ENCODE data around the gene PTS.

PTS gene

DNA sequence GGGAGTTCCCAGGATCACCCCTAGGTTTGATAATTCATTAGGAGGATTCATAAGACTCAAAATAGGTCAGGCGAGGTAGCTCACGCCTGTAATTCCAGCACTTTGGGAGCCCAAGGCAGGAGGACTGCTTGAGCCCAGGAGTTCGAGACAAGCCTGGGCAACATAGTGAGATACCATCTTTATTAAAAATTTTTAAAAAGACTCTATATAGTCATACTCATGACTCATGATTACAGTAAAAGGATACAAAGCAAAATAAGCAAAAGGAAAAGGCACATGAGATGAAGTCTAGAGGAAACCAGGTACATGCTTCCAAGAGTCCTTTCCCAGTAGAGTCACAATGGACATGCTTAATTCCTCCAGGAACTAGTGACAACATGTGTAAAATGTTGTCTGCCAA is 13.9 kb upstream of the PTS start:
- TF ChIP-seq ZNF274 (IDR thresholded peaks at IDR 0.05; ENCODE audit: low read depth, low read length) = no peak
- H3K4me3 ChIP-seq (ENCODE audit: low read length) = no peak overlapping the region

DNA sequence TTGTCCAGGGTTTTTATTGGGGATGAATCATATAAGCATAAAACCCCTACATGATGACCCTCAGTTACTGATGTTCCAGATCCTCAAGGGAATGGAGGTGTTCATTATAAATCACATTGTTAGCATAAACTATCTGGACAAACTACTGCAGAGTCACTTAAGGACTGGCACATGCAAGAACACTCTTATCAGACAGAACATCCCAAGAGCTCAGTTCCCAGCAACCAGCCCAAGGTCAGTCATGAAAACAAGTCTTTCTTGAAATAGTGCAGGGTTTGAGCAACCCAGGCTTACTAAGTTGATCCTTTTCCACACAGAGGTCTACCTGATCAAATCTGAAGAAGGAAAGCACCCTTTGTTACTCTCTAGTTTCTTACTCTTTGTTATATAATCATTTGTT is 13.5 kb upstream of the PTS start:
- no peak for TF ChIP-seq ZNF274 (IDR thresholded peaks at IDR 0.05; ENCODE audit: low read depth, low read length)

DNA sequence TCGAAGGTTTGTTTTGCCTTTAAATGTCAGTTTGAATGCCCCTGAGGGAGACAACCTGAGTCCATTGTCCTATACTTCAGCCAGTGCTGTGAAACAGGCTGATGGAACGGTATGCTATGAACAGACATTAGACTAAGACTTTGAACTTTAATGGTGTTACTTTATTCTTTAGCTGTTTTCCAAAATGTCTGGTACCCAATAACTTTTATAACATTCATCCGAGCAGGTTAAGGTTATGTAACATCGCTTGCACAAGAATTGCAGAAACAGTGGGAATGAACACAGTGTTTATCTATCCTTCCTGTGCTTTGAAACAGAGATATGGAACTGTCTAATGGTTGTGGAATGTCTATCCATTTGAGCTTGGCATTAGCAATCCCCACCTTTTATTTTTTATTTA is 12.5 kb upstream of the PTS start:
- no peak overlapping the region for H3K4me3 ChIP-seq (ENCODE audit: low read length)
- no peak for TF ChIP-seq ZNF274 (IDR thresholded peaks at IDR 0.05; ENCODE audit: low read depth, low read length)

More for the DNA sequence above, 13.5 kb upstream of the PTS start:
- no peak overlapping the region for H3K4me3 ChIP-seq (ENCODE audit: low read length)

DNA sequence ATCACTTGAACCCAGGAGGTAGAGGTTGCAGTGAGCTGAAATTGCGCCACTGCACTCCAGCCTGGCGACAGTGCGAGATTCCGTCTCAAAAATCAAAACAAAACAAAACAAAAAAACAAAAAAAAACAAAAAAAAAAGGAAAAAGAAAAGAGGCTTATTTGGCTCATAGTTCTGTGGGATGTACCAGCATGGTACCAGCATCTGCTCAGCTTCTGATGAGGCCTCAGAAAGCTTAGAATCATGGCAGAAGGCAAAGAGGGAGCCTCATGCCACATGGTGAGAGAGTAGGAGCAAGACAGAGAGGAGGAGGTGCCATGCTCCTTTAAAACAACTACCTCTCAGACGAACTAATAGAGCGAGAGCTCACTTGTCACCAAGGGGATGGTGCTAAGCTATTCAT is 10.6 kb upstream of the PTS start:
- TF ChIP-seq ZNF274 (IDR thresholded peaks at IDR 0.05; ENCODE audit: low read depth, low read length) = no peak
- no peak overlapping the region for H3K4me3 ChIP-seq (ENCODE audit: low read length)

DNA sequence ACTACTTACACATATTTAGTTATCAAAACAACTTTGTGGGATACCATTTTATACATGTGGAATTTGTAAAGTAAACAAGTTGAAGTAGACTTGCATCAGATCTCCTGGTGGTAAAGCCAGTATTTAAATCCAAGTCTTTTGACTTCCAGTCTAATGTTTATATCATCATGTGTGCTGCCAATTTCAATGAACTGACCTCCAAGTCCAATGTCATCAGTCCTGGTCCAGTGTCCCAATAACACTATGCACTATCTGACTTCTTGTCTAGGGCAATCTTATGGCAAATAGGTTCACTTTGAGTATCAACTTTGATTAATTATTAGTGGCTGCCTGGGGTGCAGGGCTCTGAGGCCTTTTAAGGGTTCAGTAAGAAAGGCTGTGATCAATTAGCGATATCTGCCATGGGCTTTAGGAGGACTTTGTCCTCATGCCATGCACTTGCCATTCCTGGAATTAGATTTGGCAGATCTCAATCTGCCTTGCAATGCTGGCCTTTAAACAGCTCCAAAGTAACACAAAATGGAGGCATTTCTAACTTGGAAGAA is 9.6 kb upstream of the PTS start:
- TF ChIP-seq ZNF274 (IDR thresholded peaks at IDR 0.05; ENCODE audit: low read depth, low read length) = no peak
- no peak overlapping the region for H3K4me3 ChIP-seq (ENCODE audit: low read length)

DNA sequence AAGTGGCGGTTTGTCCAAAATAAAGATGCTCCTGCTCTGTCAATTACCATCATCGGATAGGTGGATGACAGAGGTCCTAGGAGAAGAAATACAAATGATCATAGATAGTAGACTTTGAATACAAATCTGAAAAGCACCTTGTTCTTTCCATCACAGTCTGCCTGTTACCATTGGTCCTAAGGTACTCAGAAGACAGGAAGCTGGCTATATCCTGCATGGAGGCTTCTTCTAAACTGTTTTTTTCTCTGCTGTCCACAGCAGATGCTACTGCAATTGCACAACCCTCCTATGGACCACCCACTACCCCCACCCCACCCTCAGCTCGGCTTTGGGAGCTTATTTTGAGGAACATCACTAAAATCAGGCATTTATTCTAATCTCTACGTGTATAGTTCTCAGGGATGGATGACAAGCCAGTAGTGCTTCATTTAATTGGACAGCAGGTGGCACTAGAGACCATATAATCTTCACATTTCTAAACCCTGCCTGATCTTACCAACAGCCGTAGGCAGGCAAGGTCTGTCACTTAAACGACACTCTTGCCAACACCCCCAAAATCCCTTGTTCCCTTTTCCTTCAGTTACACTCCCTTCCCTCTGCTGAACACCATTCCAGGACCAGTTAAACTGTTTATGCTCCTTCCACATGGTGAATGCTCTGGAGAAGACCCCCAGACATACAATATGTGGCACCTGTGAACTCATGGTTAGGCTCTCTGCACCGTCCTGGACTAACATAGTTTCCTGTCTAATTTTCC is 6.6 kb upstream of the PTS start:
- TF ChIP-seq ZNF274 (IDR thresholded peaks at IDR 0.05; ENCODE audit: low read depth, low read length) = no peak
- no peak overlapping the region for H3K4me3 ChIP-seq (ENCODE audit: low read length)

DNA sequence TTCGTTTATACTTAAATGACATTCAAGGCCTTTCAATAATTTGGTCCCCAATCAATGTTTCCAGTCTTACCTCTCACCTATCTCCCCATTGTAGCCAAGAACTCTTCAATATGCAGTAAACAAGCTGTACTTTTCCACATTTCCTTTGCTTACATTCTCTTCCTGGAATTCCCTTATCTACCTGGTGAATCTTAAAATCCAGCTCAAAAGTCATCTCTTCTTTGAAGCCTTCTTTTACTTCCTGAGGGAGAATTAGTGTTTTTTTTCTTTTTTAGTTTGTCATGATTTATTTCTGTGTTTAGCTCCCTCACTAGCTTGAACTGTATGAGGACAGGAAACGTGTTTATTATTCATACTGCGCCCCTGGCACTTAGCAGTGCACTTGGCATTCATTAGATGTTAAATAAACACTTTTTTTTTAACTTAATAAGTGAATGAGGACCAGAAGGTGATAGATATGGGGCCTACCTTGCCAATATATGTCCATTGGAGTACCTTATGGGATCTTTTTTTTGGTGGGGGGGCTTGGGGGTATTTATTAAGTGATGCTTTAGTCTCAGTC is 4.9 kb upstream of the PTS start:
- TF ChIP-seq ZNF274 (IDR thresholded peaks at IDR 0.05; ENCODE audit: low read depth, low read length) = no peak
- H3K4me3 ChIP-seq (ENCODE audit: low read length) = no peak overlapping the region

DNA sequence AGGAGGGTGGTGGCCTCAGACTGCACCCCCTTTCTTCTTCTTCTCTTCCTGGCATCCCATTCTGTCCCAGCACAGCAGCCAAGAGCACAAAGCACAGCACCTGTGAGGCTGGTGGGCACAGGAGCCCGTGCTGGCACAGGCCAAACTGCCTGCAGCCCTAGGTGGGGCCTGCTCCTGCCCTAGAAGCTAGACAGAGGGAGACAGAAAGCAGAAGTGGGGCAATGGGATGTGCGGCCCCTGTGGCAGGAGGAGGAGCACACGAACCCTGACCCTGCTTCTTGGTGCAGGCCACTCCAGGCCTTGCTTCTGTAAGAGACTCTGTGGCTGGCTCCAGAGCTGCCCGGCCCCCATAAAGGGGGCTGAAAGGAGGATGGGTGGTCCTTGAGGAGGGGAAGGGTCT is 3.9 kb upstream of the PTS start:
- TF ChIP-seq ZNF274 (IDR thresholded peaks at IDR 0.05; ENCODE audit: low read depth, low read length) = no peak
- H3K4me3 ChIP-seq (ENCODE audit: low read length) = no peak overlapping the region

DNA sequence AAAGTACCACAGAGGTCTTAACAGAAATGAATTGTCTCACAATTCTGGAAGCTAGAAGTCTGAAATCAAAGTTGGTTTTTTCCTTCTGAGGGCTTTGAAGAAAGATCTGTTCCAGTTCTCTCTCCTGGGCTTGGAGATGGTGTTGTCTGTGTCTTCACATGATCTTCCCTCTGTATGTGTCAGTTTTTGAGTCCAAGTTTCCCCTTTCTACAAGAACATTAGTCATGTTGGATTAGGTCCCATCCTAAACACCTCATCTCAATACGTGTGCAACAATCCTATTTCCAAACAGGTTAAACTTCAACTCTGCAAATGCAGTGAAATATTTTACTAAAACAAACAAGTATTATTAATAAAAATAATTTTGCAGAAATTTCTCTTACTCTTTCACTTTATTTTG is 3.1 kb upstream of the PTS start:
- no peak for TF ChIP-seq ZNF274 (IDR thresholded peaks at IDR 0.05; ENCODE audit: low read depth, low read length)

DNA sequence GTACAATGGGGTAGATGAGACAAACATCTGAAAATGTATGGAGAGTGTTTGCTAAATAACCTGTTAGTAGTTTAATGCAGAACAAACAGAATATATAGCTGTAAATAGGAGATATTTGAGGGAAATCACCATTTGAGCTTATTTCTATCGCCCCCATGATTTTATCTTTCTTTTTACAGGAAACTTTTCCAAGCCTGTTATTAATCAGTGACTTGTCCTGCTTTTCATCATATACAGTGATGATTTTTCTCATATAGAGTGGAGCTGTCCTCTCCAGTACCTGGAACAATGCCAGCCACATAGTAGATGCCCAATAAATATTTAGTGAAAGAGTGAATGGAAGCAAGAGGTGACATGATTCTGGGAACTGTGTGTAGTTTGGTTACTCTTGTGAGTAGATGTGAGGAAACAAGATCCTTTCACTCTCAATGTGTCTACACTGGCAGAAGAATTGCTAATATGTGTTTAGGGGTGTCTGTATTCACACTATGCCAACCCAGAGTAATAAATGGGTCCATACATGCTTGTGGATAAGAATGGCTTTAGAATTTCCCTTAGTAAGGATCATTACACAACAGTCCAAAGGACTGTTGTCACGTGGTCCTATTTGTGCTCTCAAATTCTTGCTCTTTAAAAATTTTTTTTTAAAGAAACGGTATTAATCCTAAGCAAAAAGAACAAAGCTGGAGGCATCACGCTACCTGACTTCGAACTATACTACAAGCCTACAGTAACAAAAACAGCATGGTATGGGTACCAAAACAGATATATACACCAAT is 2.3 kb upstream of the PTS start:
- no peak for TF ChIP-seq ZNF274 (IDR thresholded peaks at IDR 0.05; ENCODE audit: low read depth, low read length)

More for the DNA sequence above, 3.1 kb upstream of the PTS start:
- H3K4me3 ChIP-seq (ENCODE audit: low read length) = no peak overlapping the region

DNA sequence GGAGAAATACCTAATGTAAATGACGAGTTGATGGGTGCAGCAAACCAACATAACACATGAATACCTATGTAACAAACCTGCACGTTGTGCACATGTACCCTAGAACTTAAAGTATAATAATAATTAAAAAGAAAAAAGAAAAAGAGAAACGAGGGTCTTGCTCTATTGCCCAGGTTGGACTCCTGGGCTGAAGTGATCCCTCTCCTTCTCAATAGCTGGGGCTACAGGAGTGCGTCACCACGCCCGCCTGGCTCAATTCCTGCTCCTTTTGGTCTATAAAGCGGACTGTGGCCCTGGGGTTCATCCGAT is 521 bp upstream of the PTS start:
- no peak for TF ChIP-seq ZNF274 (IDR thresholded peaks at IDR 0.05; ENCODE audit: low read depth, low read length)
- H3K4me3 ChIP-seq (ENCODE audit: low read length) = peak overlapping the region; percentile 97; the same call in 1 of the 2 replicates

More for the DNA sequence above, 2.3 kb upstream of the PTS start:
- H3K4me3 ChIP-seq (ENCODE audit: low read length) = no peak overlapping the region

DNA sequence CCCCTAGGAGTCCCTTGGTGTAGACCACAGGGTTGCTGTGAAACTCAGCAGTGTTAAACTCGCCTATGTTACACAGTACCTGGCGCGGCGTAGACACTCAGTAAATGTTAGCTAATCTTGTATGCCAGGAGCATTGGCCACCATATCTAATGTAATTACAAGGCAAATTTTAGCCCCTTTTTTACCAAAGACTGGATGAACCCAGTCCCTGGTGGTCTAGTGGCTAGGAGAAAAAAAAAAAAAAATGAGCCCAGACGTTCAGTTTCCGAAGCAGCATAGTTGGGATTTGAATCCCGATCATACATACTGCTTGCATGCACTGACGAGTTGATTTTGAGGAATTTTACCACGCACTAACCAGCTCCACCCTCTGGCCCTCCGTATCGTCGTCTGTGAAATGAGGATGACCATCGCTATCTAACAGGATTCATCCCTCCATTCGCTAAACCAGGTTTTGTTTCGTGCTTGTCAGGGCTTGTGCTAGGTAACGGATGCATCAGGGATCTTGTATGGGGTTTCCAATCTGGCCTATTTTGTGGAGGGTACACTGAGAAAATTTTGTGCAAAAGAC is 688 bp downstream of the PTS start:
- peak overlapping the region; percentile 97 for H3K4me3 ChIP-seq (ENCODE audit: low read length)

DNA sequence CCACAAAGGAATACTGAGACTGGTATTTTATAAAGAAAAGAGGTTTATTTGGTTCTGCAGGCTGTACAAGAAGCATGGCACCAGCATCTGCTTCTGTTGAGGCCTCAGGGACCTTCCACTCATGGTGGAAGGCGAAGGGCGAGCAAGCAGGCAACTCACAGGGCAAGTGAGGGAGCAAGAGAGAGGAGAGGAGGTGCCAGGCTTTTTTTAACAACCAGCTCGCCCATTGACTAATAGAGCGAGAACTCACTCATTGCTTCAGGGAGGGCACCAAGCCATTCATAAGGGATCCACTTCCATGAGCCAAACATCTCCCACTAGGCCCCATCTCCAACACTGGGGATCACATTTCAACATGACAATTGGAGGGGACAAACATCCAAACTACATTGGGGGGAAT is 1.2 kb downstream of the PTS start:
- H3K4me3 ChIP-seq (ENCODE audit: low read length) = peak overlapping the region; percentile 97; the same call in 1 of the 2 replicates
- TF ChIP-seq ZNF274 (IDR thresholded peaks at IDR 0.05; ENCODE audit: low read depth, low read length) = no peak

More for the DNA sequence above, 688 bp downstream of the PTS start:
- no peak for TF ChIP-seq ZNF274 (IDR thresholded peaks at IDR 0.05; ENCODE audit: low read depth, low read length)

DNA sequence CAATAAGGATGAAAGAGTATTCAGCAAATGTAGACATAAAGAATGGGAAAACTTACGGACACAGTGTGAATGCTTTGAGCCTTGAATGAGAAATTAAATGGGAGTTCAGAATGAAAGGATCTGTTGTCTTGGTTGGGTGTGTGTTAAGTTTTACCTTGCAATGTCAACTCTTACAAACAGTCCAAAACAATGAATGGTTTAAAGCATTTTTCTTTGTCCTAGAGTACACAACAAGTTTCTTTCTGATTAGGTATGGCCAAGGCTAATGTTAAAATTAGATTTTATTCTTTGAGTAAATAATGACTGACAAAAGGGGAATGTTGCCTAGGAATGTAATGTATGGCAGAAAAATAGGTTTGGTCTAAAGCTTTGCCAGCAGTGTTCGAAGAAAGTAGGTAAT is 2.5 kb downstream of the PTS start:
- no peak for TF ChIP-seq ZNF274 (IDR thresholded peaks at IDR 0.05; ENCODE audit: low read depth, low read length)
- H3K4me3 ChIP-seq (ENCODE audit: low read length) = no peak overlapping the region
